PC-3 (cell line): ENCODE measurements around the gene PRRX1. TPM values are rescaled to one million over a fixed set of nuclear protein-coding genes. Genes with fewer than 3 reads are reported as not detected.

Experiments used
- ATAC-seq: fragments of 200-7000 bp; cut with Tn5 transposase; 2 replicates; pipeline ENCODE4 v1.9.1; 2020; ENCODE audit warnings: mild to moderate bottlenecking, moderate library complexity
- BruUV-seq: library from RNA; stranded (reverse); fragments of 400-500 nt; replicated peaks from 2 replicates; lab custom pipeline; 2021; lab: Mats Ljungman, UMichigan
- CTCF ChIA-PET: fragments of 300-600 bp; sonication (Branson Sonifier 250); formaldehyde crosslinking; loops from one replicate; lab custom pipeline; 2022; ENCODE audit warnings: antibody characterized with exemption; lab: Charles Lee
- POLR2A ChIA-PET: fragments of 300-600 bp; sonication (Branson Sonifier 250); formaldehyde crosslinking; loops from one replicate; lab custom pipeline; 2022; ENCODE audit warnings: antibody characterized with exemption; ENCODE audit not compliant: unreplicated experiment; lab: Charles Lee
- DNase-seq: peaks from one replicate; pipeline ENCODE4 v3.0.0-alpha.2; 2015
- H2AFZ ChIP-seq: fragments of 300-600 bp; sonication (generic); 2 replicates; pipeline ENCODE4 v1.6.0; 2016; ENCODE audit warnings: antibody characterized with exemption, low read length
- H3F3A ChIP-seq: fragments of 300-600 bp; sonication (generic); one replicate; pipeline ENCODE4 v1.6.0; 2017; ENCODE audit warnings: antibody characterized with exemption, low read length, control low read depth, mild to moderate bottlenecking; ENCODE audit not compliant: unreplicated experiment
- H3K27ac ChIP-seq: fragments of 300-600 bp; sonication (generic); 2 replicates; pipeline ENCODE4 v1.5.1; 2016; ENCODE audit warnings: mild to moderate bottlenecking, low read length
- H3K27me3 ChIP-seq: fragments of 300-600 bp; sonication (generic); 2 replicates; pipeline ENCODE4 v1.6.1; 2016; ENCODE audit warnings: low read length, mixed read lengths
- H3K36me3 ChIP-seq: fragments of 300-600 bp; sonication (generic); 2 replicates; pipeline ENCODE4 v1.6.1; 2016; ENCODE audit warnings: low read depth, mixed run types, low read length, mixed read lengths
- H3K4me1 ChIP-seq: fragments of 300-600 bp; sonication (generic); 2 replicates; pipeline ENCODE4 v1.5.1; 2016; ENCODE audit warnings: low read length; ENCODE audit not compliant: insufficient read depth
- H3K4me2 ChIP-seq: fragments of 300-600 bp; sonication (generic); 2 replicates; pipeline ENCODE4 v1.6.0; 2016; ENCODE audit warnings: low read length
- H3K4me3 ChIP-seq: fragments of 300-600 bp; sonication (generic); 2 replicates; pipeline ENCODE4 v1.5.1; 2016; ENCODE audit warnings: mild to moderate bottlenecking, low read length, mixed read lengths
- H3K79me2 ChIP-seq: fragments of 300-600 bp; sonication (generic); 2 replicates; pipeline ENCODE4 v1.6.1; 2017; ENCODE audit warnings: low read length, mixed read lengths
- H3K9ac ChIP-seq: fragments of 300-600 bp; sonication (generic); 2 replicates; pipeline ENCODE4 v1.6.0; 2016; ENCODE audit warnings: mild to moderate bottlenecking, low read length
- H3K9me2 ChIP-seq: fragments of 300-600 bp; sonication (generic); replicated peaks from 2 replicates; pipeline ENCODE4 v1.6.1; 2016; ENCODE audit warnings: mixed run types, low read length, mixed read lengths
- H3K9me3 ChIP-seq: fragments of 300-600 bp; sonication (generic); 2 replicates; pipeline ENCODE4 v1.6.1; 2016; ENCODE audit warnings: low read length, mixed read lengths
- H4K20me1 ChIP-seq: fragments of 300-600 bp; sonication (generic); 2 replicates; pipeline ENCODE4 v1.6.1; 2016; ENCODE audit warnings: low read length, mixed read lengths
- CTCF ChIP-seq: fragments of 300-600 bp; sonication (generic); conservative IDR thresholded peaks from 2 replicates; pipeline ENCODE4 v1.5.1; 2017; ENCODE audit warnings: antibody characterized with exemption, low read depth, mild to moderate bottlenecking, low read length
- EZH2 ChIP-seq: fragments of 300-600 bp; sonication (generic); IDR thresholded peaks from one replicate; pipeline ENCODE4 v1.6.1; 2017; ENCODE audit warnings: antibody characterized with exemption, mild to moderate bottlenecking, low read length; ENCODE audit not compliant: unreplicated experiment
- EZH2phosphoT487 ChIP-seq: fragments of 300-600 bp; sonication (generic); IDR thresholded peaks from 2 replicates; pipeline ENCODE4 v1.6.1; 2018; ENCODE audit warnings: mild to moderate bottlenecking, antibody characterized with exemption, low read length, borderline replicate concordance
- intact Hi-C: fragments of 100-400 bp; cut with micrococcal nuclease; formaldehyde crosslinking; loops from 2 replicates; pipeline ENCODE4 v1.9.0; 2023
- total RNA-seq: library from RNA; depleted of rRNA; stranded (reverse); fragments of >200 nt; gene quantifications from 2 replicates; pipeline ENCODE4 v1.2.3, GENCODE V29; 2014

The PRRX1 gene
- total RNA-seq, 1 experiment from 2014 or later, result not detected

GRCh38 chr1:170731566-170732251 lies 67.8 kb downstream of the PRRX1 start:
- Histone ChIP-seq H2AFZ (no peak overlapping the region), H3K79me2 (no peaks in the 10 kb centered on the region), H4K20me1 (no peaks in the 10 kb centered on the region), H3K4me3 (no peak overlapping the region), H3K9me3 (no peaks in the 10 kb centered on the region), H3K27me3 (no peaks in the 10 kb centered on the region), H3K4me1 (peaks cover 4% of the 10 kb centered on the region; the same call in 1 of the 2 replicates), H3K9ac (no peak overlapping the region), H3K9me2 (no peaks in the 10 kb centered on the region), H3K4me2 (no peak overlapping the region), H3F3A (no peaks in the 10 kb centered on the region), H3K27ac (no peak overlapping the region), H3K36me3 (no peaks in the 10 kb centered on the region)
- ChIA-PET POLR2A (no interaction called here), CTCF (no interaction called here)
- ATAC-seq (no peak), DNase-seq (no peak)
- intact Hi-C loops, result no loop called here
- no TSS peak for BruUV-seq
- TF ChIP-seq CTCF (no peak), EZH2 (no peak)

GRCh38 chr1:170732252-170732588 lies 68.3 kb downstream of the PRRX1 start:
- no peaks in the 10 kb centered on the region for H3K9me3 ChIP-seq
- H3K4me2 ChIP-seq, result no peak overlapping the region
- intact Hi-C loops, result no loop called here
- no peaks in the 10 kb centered on the region for H3K79me2 ChIP-seq
- CTCF ChIA-PET, result no interaction called here
- TF ChIP-seq EZH2phosphoT487 (no peak), CTCF (no peak), EZH2 (no peak)
- H3F3A ChIP-seq, result no peaks in the 10 kb centered on the region
- no peaks in the 10 kb centered on the region for H3K36me3 ChIP-seq
- no peak overlapping the region for H3K4me3 ChIP-seq
- ATAC-seq (no peak), DNase-seq (no peak)
- H3K4me1 ChIP-seq, result peaks cover 4% of the 10 kb centered on the region; the same call in 1 of the 2 replicates
- POLR2A ChIA-PET, result no interaction called here
- no TSS peak for BruUV-seq
- no peaks in the 10 kb centered on the region for H3K9me2 ChIP-seq
- H3K9ac ChIP-seq, result no peak overlapping the region
- H2AFZ ChIP-seq, result no peak overlapping the region
- no peak overlapping the region for H3K27ac ChIP-seq
- no peaks in the 10 kb centered on the region for H3K27me3 ChIP-seq
- no peaks in the 10 kb centered on the region for H4K20me1 ChIP-seq

- no peak overlapping the region for H3K4me2 ChIP-seq
- POLR2A ChIA-PET, result no interaction called here
- H3F3A ChIP-seq, result no peaks in the 10 kb centered on the region
- H2AFZ ChIP-seq, result no peak overlapping the region
- H3K9me3 ChIP-seq, result no peaks in the 10 kb centered on the region
- no peak for TF ChIP-seq EZH2
- no peak for TF ChIP-seq EZH2phosphoT487
- no peak for TF ChIP-seq CTCF
- H3K27me3 ChIP-seq, result no peaks in the 10 kb centered on the region
- H3K79me2 ChIP-seq, result no peaks in the 10 kb centered on the region
- H3K4me3 ChIP-seq, result no peak overlapping the region
- no peak overlapping the region for H3K27ac ChIP-seq
- H3K9ac ChIP-seq, result no peak overlapping the region
- no peaks in the 10 kb centered on the region for H4K20me1 ChIP-seq
- 0 out of 2 replicates have a peak, but pooled peaks cover 4% of the 10 kb centered on the region for H3K4me1 ChIP-seq
- no TSS peak for BruUV-seq
- no peaks in the 10 kb centered on the region for H3K36me3 ChIP-seq
- no peaks in the 10 kb centered on the region for H3K9me2 ChIP-seq
- CTCF ChIA-PET, result no interaction called here
- intact Hi-C loops, result no loop called here
- ATAC-seq (no peak), DNase-seq (peak; percentile 26)
Measured at GRCh38 chr1:170734412-170735175, 70.7 kb downstream of the PRRX1 start.
